ENCODE measurements around the gene ZCCHC9. TPM values are rescaled to one million over a fixed set of nuclear protein-coding genes. Genes with fewer than 3 reads are reported as not detected.

Gene ZCCHC9, protein sequence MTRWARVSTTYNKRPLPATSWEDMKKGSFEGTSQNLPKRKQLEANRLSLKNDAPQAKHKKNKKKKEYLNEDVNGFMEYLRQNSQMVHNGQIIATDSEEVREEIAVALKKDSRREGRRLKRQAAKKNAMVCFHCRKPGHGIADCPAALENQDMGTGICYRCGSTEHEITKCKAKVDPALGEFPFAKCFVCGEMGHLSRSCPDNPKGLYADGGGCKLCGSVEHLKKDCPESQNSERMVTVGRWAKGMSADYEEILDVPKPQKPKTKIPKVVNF
- 10 to 100 TPM; 21.3 to 34.9 (median 25.2) TPM for total RNA-seq

DNA sequence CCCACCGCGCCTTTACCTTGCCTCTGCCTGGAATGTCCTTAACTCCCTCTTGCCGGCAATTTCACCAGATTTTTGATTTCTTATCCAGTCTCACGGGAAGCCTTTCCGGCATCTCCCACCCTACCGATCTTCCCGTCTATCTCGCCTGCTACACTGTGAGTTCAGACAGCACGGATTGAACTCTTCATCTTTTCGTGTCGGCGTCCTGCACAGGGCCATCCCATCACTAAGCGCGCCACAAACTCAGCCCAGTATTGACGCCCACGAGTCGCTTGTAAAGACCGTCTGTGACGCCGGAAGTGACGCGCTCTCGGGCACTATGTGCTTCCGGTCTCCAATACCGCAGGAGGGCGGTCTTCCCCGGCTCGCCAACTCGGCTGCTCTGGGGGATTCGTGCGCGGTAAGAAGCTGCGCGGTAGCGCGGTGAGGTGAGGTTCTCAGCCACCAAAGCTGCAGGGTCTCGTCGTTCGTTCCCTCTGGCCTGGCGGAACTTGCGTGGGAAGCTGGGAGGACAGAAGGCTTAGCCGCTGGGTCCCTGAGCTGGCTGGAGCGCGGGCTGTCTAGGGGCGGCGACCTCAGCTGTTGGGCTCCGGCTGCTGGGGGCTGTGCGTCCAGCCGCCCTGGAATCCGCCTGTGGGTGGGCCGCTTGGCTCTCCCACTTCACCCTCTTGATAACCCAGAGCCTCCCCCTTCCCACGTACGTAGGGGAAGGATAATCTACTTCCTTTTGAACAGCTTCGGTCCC, at the start of gene ZCCHC9:
ZCCHC9 (plus strand) TSS at position 317 of the 745 bp plus-strand sequence. CDS start 3,171 bp downstream, outside the sequence.
- Histone ChIP-seq H3K4me3 (peak within 1 kb of the TSS; percentile 80 to 84), H3K27ac (peak within 1 kb of the TSS; percentile 81 to 94 (median 89)), H3K4me1 (peaks cover 0 to 60% (median 14%) of the 10 kb centered on the region in 3 donors), H3K36me3 (peaks cover 0 to 11% of the 10 kb centered on the region in 2 donors), H3K9me3 (no peaks in the 10 kb centered on the region), H3K27me3 (no peaks in the 10 kb centered on the region)
- ATAC-seq: peak; percentile 99
- 0% methylated on average over 16 to 18 of the region's 54 CpGs for WGBS, 2 donors (ENCODE audit: low coverage in 1 of 2)
- TF ChIP-seq POLR2AphosphoS5 (IDR thresholded peaks at IDR 0.05) (peak; percentile 88), CTCF (IDR thresholded peaks at IDR 0.05) (peak in 2 of 4 experiments; percentile 28 to 50), EP300 (IDR thresholded peaks at IDR 0.05) (no peak), POLR2A (IDR thresholded peaks at IDR 0.05) (peak; percentile 71 to 79)

GRCh38 chr5:81251922-81252321, 49.5 kb upstream of the ZCCHC9 start:
- no peak overlapping the region for H3K27ac ChIP-seq
- TF ChIP-seq POLR2A (IDR thresholded peaks at IDR 0.05): no peak
- no peak for TF ChIP-seq EP300 (IDR thresholded peaks at IDR 0.05)
- TF ChIP-seq POLR2AphosphoS5 (IDR thresholded peaks at IDR 0.05): no peak
- TF ChIP-seq CTCF (IDR thresholded peaks at IDR 0.05): no peak
- ATAC-seq: no peak
- WGBS, 2 donors (ENCODE audit: low coverage in 1 of 2): 70 to 84% methylated on average over 4 to 5 of the region's 5 CpGs
- peaks cover 0 to 57% of the 10 kb centered on the region in 2 donors for H3K36me3 ChIP-seq
- no peak overlapping the region for H3K4me3 ChIP-seq
- H3K27me3 ChIP-seq: no peaks in the 10 kb centered on the region
- peaks cover 0 to 17% (median 0%) of the 10 kb centered on the region in 3 donors for H3K4me1 ChIP-seq
- no peaks in the 10 kb centered on the region for H3K9me3 ChIP-seq

GRCh38 chr5:81252904-81253303, 48.5 kb upstream of the ZCCHC9 start:
- H3K36me3 ChIP-seq: peaks cover 0 to 61% of the 10 kb centered on the region in 2 donors
- no peak overlapping the region for H3K4me3 ChIP-seq
- H3K9me3 ChIP-seq: no peaks in the 10 kb centered on the region
- H3K4me1 ChIP-seq: peaks cover 0 to 7% (median 0%) of the 10 kb centered on the region in 3 donors
- no peak for ATAC-seq
- H3K27ac ChIP-seq: no peak overlapping the region
- TF ChIP-seq POLR2A (IDR thresholded peaks at IDR 0.05) (no peak), CTCF (IDR thresholded peaks at IDR 0.05) (no peak), POLR2AphosphoS5 (IDR thresholded peaks at IDR 0.05) (no peak), EP300 (IDR thresholded peaks at IDR 0.05) (no peak)
- 86 to 91% methylated on average over 1 of the region's 1 CpG for WGBS, 2 donors (ENCODE audit: low coverage in 1 of 2)
- H3K27me3 ChIP-seq: no peaks in the 10 kb centered on the region

DNA sequence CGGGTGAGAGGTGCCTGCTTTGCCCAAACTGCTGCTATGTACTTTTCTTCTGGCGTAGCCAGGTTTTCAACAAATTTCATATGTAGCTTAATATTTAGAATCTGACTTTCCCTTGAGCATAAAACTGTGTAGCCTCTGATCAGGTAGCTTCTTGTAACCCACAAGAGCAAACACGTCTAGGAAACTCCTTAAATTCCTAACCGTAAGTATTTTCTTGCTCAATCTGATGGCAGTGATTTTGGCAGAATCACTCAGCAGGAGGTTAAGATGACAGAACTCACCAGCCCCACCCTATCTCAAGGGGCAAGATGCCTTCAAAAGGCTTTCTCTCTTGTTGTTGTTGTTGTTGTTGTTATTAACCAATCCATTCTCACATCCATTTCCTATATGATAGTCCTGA, 47.5 kb upstream of the ZCCHC9 start:
- Histone ChIP-seq H3K4me1 (no peaks in the 10 kb centered on the region), H3K36me3 (peaks cover 0 to 71% of the 10 kb centered on the region in 2 donors), H3K9me3 (no peaks in the 10 kb centered on the region), H3K4me3 (no peak overlapping the region), H3K27me3 (no peaks in the 10 kb centered on the region), H3K27ac (no peak overlapping the region)
- ATAC-seq: no peak
- TF ChIP-seq POLR2AphosphoS5 (IDR thresholded peaks at IDR 0.05) (no peak), CTCF (IDR thresholded peaks at IDR 0.05) (no peak), EP300 (IDR thresholded peaks at IDR 0.05) (no peak), POLR2A (IDR thresholded peaks at IDR 0.05) (no peak)
- WGBS, 2 donors (ENCODE audit: low coverage in 1 of 2): 82 to 88% methylated on average over 4 of the region's 4 CpGs

Data from gastroesophageal sphincter (tissue), 4 donors.